Hepatic stellate cell (primary cell): ENCODE results near the gene XPNPEP3.

Experiments used
- DNase-seq: peaks from one replicate; pipeline ENCODE4 v3.0.0; 2011; ENCODE audit warnings: low spot score

Gene XPNPEP3

GRCh38 chr22:40950962-40951794 lies 94.2 kb downstream of the XPNPEP3 start, which contains the start of gene RBX1:
Gene RBX1, plus strand, starts transcription at chr22:40951378. Its CDS starts 21 bp downstream, at chr22:40951399.
- DNase-seq: peak; percentile 99

- no peak for DNase-seq
These were observed 95.1 kb downstream of the XPNPEP3 start for GRCh38 chr22:40951795-40952605.

DNA sequence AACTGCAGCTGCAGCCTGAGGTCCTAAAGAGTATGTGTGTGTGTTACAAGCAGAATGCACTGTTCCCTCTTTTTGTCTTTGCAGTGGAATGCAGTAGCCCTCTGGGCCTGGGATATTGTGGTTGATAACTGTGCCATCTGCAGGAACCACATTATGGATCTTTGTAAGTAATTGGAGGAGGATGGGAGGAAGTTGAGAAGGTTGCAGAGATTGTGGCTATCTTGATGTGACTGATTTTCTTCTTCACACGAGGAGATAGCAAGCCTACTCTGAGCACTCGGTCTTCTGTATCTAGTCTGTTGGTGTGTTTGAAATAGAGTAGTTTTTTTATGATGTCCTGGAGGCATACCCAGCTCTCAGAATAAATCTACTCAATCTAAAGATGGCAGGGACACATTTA lies 96.5 kb downstream of the XPNPEP3 start:
- no peak for DNase-seq

- DNase-seq: no peak
These were observed 97.2 kb downstream of the XPNPEP3 start for GRCh38 chr22:40954113-40954512.

GRCh38 chr22:40955571-40955970 lies 98.6 kb downstream of the XPNPEP3 start:
- no peak for DNase-seq

DNA sequence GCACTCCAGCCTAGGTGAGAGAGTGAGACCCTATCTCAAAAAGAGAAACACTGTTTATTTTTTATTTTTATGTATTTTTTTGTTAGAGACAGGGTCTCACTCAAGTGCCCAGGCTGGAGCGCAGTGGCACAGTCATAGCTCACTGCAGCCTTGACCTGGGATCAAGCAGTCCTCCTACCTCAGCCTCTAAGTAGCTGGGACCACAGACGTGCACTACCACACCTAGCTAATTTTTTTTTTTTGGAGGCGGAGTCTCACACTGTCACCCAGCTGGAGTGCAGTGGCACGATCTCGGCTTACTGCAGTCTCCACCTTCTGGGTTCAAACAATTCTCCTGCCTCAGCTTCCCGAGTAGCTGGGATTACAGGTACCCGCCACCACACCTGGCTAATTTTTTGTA lies 100.7 kb downstream of the XPNPEP3 start:
- DNase-seq: no peak

DNA sequence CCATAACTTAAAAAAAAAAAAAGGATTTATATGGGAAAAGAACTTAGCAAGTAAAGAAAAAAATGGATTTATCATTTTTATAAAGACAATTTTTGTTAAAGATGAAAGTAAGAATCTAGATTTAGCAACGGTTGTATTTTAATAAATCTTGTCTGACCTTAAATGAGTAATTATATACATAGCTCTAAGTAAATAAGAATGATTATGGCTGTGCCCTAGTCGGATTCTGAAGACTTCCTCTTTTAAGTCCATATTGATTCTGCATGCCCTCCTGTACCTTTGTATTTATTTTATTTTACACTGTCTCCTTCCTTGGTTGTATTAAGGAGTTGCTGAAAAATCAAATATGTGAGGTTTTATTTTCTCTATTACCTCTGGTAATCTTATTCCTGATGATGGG lies 101.4 kb downstream of the XPNPEP3 start:
- no peak for DNase-seq

GRCh38 chr22:40960145-40960544 lies 103.2 kb downstream of the XPNPEP3 start:
- no peak for DNase-seq

GRCh38 chr22:40965936-40966725 lies 109.2 kb downstream of the XPNPEP3 start:
- no peak for DNase-seq

- no peak for DNase-seq
These were observed 109.8 kb downstream of the XPNPEP3 start for GRCh38 chr22:40966726-40967085.

DNA sequence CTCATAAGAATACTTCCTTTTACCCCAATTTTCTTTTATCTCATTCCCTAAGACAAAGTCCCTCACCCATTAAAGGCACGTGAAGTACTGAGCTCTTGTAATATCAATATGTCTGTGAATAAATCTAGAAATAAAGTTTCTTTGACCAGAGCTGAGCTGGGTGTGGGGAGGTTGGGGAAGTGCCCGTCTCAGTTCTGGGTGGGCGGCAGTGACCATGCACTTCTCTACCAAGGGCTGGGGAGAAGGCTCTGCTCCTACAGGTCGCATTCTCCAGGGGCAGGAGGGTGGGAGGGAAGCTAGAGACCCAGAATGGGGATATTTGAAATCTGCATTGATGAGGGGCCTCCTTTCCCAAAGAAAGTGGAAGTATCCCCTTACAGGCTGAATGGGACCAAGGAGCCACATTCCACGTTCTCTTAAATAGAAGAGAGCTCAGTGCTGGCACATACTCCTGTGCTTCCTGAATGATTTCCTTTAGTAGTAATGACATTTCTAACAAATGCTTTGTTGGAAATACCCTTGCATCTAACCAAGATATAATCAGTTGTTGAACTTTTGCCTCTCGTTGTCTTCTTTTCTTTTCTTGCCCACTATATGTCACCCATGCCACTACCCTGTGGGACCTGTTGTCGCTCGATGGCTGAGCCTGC lies 110.3 kb downstream of the XPNPEP3 start:
- no peak for DNase-seq

DNA sequence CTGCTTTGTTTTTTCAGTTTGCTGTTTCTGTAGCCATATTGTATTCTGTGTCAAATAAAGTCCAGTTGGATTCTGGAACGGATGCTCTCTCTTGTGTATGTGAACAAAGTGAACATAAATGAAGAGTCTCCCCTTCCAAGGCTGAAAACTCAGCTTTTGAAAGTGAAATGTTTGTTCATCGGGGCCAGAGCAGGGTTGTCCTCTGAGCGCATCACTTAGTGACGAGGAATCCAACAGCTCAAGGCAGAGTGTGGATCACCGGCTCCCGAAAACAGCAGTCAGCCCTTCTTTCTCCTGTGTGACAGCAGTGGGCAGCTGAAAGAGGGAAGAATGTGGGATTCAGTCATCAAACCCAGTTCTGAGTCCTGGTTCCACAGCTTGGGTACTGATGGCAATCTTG lies 115.6 kb downstream of the XPNPEP3 start:
- DNase-seq: no peak

DNA sequence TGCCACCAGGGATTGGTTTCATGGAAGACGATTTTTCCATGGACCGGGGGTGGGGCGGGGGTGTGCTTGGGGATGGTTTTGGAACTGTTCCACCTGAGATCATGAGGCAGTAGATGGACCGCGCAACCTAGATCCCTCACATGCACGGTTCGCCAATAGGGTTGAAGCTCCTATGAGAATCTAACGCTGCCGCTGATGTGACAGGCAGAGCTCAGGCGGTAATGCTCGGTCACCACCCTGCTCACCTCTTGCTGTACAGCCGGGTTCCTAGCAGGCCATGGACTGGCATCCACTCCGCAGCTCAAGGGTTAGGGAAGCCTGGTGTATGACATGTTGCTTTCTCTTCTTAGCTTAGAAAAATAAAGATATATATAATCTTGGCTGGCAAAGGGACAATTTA lies 116.2 kb downstream of the XPNPEP3 start:
- DNase-seq: no peak

GRCh38 chr22:40975366-40975765 lies 118.4 kb downstream of the XPNPEP3 start:
- no peak for DNase-seq

- DNase-seq: no peak
These were observed 120.1 kb downstream of the XPNPEP3 start for GRCh38 chr22:40976866-40977700.

DNA sequence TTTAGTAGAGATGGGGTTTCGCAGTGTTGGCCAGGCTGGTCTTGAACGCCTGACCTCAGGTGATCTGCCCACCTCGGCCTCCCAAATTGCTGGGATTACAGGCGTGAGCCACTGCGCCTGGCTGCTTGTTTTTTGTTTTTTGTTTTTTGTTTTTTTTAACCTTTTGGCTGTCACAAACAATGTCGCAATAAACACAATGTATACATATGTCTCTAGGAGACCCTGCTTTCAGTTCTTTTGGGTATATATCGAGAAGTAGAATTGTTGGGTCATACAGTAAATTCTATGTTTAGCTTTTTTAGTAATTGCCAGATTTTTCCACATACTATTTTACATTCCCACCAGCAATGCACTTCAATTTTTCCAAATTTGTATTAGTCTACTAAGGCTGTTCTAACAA lies 122.2 kb downstream of the XPNPEP3 start:
- DNase-seq: no peak

DNA sequence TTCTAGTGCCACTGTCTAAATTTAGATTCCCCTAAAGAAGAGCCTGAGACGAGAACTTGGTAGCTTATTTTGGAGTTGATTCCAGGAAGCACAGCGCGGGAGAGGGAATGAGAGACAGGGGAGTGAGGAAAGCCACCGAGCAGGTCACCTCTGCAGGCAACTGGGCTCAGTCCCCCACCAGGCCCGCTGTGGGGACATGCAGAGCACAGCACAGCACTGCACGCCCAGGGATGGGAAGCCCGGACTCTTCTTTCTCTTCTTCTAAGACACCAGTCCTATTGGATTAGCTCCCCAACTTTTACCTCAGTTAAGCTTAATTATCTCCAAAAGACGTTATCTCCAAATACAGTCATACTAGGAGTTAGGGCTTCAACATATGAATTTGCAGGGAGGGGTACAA lies 122.9 kb downstream of the XPNPEP3 start:
- DNase-seq: no peak
